Upper lobe of left lung (tissue), 6 donors: ENCODE data around the gene SULT1A1. TPM values are rescaled to one million over a fixed set of nuclear protein-coding genes. Genes with fewer than 3 reads are reported as not detected.
A peak's percentile ranks its signal among the peaks of the same experiment; 100 is the strongest.
"Not testable (repeated sequence)": the region's sequence is repeated elsewhere in the genome, so short reads cannot be mapped to it uniquely, and the experiment has no call there.

Source experiments
- ATAC-seq, 2 donors: fragments of 200-7000 bp; cut with Tn5 transposase; one replicate each; pipeline ENCODE4 v1.9.1; 2022; ENCODE audit warnings: mild to moderate bottlenecking in 2 of 2, moderate library complexity in 2 of 2; ENCODE audit not compliant: low FRiP score in 2 of 2
- DNase-seq, 2 donors: peaks; one replicate each; pipeline ENCODE4 v3.0.0-alpha.2; 2019 to 2020
- H3K27ac ChIP-seq, 4 donors: fragments of 200-600 bp; sonication (generic); one replicate each; pipeline ENCODE4 v1.5.1; 2016 to 2019
- H3K27me3 ChIP-seq, 4 donors: fragments of 200-600 bp; sonication (generic); one replicate each; pipeline ENCODE4 v1.5.1; 2017 to 2019
- H3K36me3 ChIP-seq, 4 donors: fragments of 200-600 bp; sonication (generic); one replicate each; pipeline ENCODE4 v1.5.1; 2016 to 2019
- H3K4me1 ChIP-seq, 4 donors: fragments of 200-600 bp; sonication (generic); one replicate each; pipeline ENCODE4 v1.5.1; 2018 to 2019
- H3K4me3 ChIP-seq, 4 donors: fragments of 200-600 bp; sonication (generic); one replicate each; pipeline ENCODE4 v1.5.1; 2017 to 2019; ENCODE audit warnings: mild to moderate bottlenecking in 2 of 4, moderate library complexity in 1 of 4
- H3K9me3 ChIP-seq, 4 donors: fragments of 200-600 bp; sonication (generic); one replicate each; pipeline ENCODE4 v1.5.1; 2018 to 2019
- EP300 ChIP-seq, 4 donors: sonication (generic); formaldehyde crosslinking; IDR thresholded peaks; one replicate each; pipeline ENCODE4 v1.5.1; 2017; ENCODE audit warnings: antibody characterized with exemption in 4 of 4, control low read depth in 2 of 4
- POLR2A ChIP-seq, 4 donors: fragments of 450-650 bp; IDR thresholded peaks; one replicate each; pipeline ENCODE4 v1.5.1; 2016 to 2017; ENCODE audit warnings: antibody characterized with exemption in 4 of 4, mild to moderate bottlenecking in 2 of 4
- POLR2AphosphoS5 ChIP-seq, 2 donors: sonication (generic); formaldehyde crosslinking; IDR thresholded peaks; one replicate each; pipeline ENCODE4 v1.5.1; 2017; ENCODE audit warnings: antibody characterized with exemption in 2 of 2
- WGBS, 2 donors: methylation state at CpG; one replicate each; pipeline ENCODE4 v1.1.5; 2017 to 2018; 5-methylcytosine and 5-hydroxymethylcytosine counted together
- total RNA-seq, 6 donors: library from RNA; depleted of rRNA in 4 of 6; stranded (reverse); fragments of >200 nt in 4 of 6; gene quantifications; one replicate each; pipeline versions ENCODE4 v1.1.0 to v1.2.1, GENCODE V29; 2016 to 2021
- TF ChIP-seq, protein P1 (sequence below), 6 experiments: fragments of 450-650 bp in 4 of 6; fragments of 200-600 bp in 2 of 6; sonication (generic) in 2 of 6; IDR thresholded peaks; one replicate each; pipeline ENCODE4 v1.5.1; 2016 to 2019; ENCODE audit warnings: antibody characterized with exemption in 6 of 6
- donor health status: DM: no; HTN: no; CAD: no; lungs with moderate emphysema.
- donor health status: DM: no; HTN: yes; CAD: no; lungs with severe emphysema.

The SULT1A1 gene
- total RNA-seq, 6 donors from 2014 or later: 46.0 to 180 (median 124) TPM

- DNase-seq, H3K36me3 ChIP-seq: not testable (repeated sequence)
Measured at GRCh38 chr16:28599377-28600285, 10.2 kb downstream of the SULT1A1 start.

GRCh38 chr16:28597692-28598261 is 12.1 kb downstream of the SULT1A1 start:
- 50 to 56% methylated on average over 8 of the region's 9 CpGs for WGBS, 2 donors
- DNase-seq: peak in 1 of 2 donors; percentile 86

More at GRCh38 chr16:28599377-28600285, 10.2 kb downstream of the SULT1A1 start:
- H3K4me3 ChIP-seq, H3K9me3 ChIP-seq, H3K27ac ChIP-seq, H3K27me3 ChIP-seq: not testable (repeated sequence)
- WGBS, 2 donors: no CpG with 5 or more reads among the region's 17 CpGs
- peak; percentile 56 to 76 for ATAC-seq
- H3K4me1 ChIP-seq: peaks cover 14 to 28% (median 21%) of the 10 kb centered on the region in 4 donors

GRCh38 chr16:28596840-28597691 is 12.8 kb downstream of the SULT1A1 start, which contains the start of gene SULT1A2:
Gene SULT1A2, minus strand, starts transcription at chr16:28597050. Its CDS starts 1,120 bp downstream, at chr16:28595930.
- Histone ChIP-seq H3K4me1 (peaks cover 14 to 28% (median 21%) of the 10 kb centered on the region in 4 donors), H3K36me3 (peaks cover 0 to 15% (median 5%) of the 10 kb centered on the region in 4 donors), H3K4me3 (peak within 1 kb of the TSS in 3 of 4 donors; percentile 28 to 50 (median 43)), H3K27ac (peak within 1 kb of the TSS; percentile 68 to 85 (median 82)), H3K27me3 (no peaks in the 10 kb centered on the region), H3K9me3 (no peaks in the 10 kb centered on the region)
- peak; percentile 82 to 90 for DNase-seq
- TF ChIP-seq EP300 (IDR thresholded peaks at IDR 0.05) (no peak), POLR2AphosphoS5 (IDR thresholded peaks at IDR 0.05) (peak in 1 of 2 donors; percentile 76), POLR2A (IDR thresholded peaks at IDR 0.05) (peak in 1 of 4 donors; percentile 53)
- TF ChIP-seq, protein P1, sequence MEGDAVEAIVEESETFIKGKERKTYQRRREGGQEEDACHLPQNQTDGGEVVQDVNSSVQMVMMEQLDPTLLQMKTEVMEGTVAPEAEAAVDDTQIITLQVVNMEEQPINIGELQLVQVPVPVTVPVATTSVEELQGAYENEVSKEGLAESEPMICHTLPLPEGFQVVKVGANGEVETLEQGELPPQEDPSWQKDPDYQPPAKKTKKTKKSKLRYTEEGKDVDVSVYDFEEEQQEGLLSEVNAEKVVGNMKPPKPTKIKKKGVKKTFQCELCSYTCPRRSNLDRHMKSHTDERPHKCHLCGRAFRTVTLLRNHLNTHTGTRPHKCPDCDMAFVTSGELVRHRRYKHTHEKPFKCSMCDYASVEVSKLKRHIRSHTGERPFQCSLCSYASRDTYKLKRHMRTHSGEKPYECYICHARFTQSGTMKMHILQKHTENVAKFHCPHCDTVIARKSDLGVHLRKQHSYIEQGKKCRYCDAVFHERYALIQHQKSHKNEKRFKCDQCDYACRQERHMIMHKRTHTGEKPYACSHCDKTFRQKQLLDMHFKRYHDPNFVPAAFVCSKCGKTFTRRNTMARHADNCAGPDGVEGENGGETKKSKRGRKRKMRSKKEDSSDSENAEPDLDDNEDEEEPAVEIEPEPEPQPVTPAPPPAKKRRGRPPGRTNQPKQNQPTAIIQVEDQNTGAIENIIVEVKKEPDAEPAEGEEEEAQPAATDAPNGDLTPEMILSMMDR (IDR thresholded peaks at IDR 0.05): no peak
- 30 to 36% methylated on average over 11 of the region's 11 CpGs for WGBS, 2 donors
- ATAC-seq: peak; percentile 59 to 83

More at GRCh38 chr16:28597692-28598261, 12.1 kb downstream of the SULT1A1 start:
- peak in 1 of 2 donors; percentile 54 for ATAC-seq
- Histone ChIP-seq H3K4me3 (no peak overlapping the region), H3K27ac (peak overlapping the region; percentile 68 to 85 (median 82)), H3K4me1 (peaks cover 14 to 28% (median 21%) of the 10 kb centered on the region in 4 donors), H3K27me3 (no peaks in the 10 kb centered on the region), H3K36me3 (peaks cover 0 to 8% (median 2%) of the 10 kb centered on the region in 4 donors), H3K9me3 (no peaks in the 10 kb centered on the region)
- TF ChIP-seq POLR2A (IDR thresholded peaks at IDR 0.05) (peak in 1 of 4 donors; percentile 15), EP300 (IDR thresholded peaks at IDR 0.05) (no peak), POLR2AphosphoS5 (IDR thresholded peaks at IDR 0.05) (no peak)
- TF ChIP-seq, protein P1 (IDR thresholded peaks at IDR 0.05): peak in 3 of 6 experiments; percentile 32 to 45 (median 43)

DNA sequence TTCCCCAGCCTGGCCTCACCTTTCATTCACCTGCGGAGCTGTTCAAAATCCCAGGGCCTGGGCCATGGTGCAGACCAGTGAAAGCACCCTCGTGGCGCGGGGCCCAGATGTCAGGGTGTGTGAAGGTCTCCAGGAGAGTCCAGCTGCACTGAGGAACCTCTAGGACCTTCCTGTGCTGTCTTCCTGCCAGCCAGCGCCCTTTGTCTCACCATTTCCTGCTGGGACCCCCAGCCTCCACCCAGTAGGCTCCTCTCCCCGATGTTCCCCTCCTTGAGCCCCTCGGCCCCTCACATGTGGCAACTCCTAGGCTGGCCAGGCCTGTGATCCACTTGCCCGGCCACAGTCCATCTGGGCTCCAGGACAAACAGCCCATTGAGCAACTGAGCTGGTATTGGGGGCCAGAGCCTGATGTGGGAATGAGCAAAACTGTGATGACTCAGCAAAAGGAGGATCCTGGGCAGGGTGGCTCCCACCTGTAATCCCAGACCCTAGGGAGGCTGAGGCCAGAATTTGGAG is 13.7 kb downstream of the SULT1A1 start:
- no peak for TF ChIP-seq POLR2AphosphoS5 (IDR thresholded peaks at IDR 0.05)
- TF ChIP-seq, protein P1 (IDR thresholded peaks at IDR 0.05): no peak
- TF ChIP-seq POLR2A (IDR thresholded peaks at IDR 0.05): no peak
- no peak for TF ChIP-seq EP300 (IDR thresholded peaks at IDR 0.05)
- WGBS, 2 donors: 48% methylated on average over 4 to 8 of the region's 8 CpGs
- ATAC-seq (no peak), DNase-seq (peak; percentile 50)
- Histone ChIP-seq H3K9me3 (no peaks in the 10 kb centered on the region), H3K36me3 (peaks cover 0 to 24% (median 13%) of the 10 kb centered on the region in 4 donors), H3K27ac (peak overlapping the region; percentile 68 to 85 (median 82)), H3K4me1 (peaks cover 14 to 28% (median 21%) of the 10 kb centered on the region in 4 donors), H3K27me3 (no peaks in the 10 kb centered on the region), H3K4me3 (peak overlapping the region in 3 of 4 donors; percentile 28 to 50 (median 43))

GRCh38 chr16:28595451-28595850 is 14.4 kb downstream of the SULT1A1 start:
- peaks cover 14 to 28% (median 21%) of the 10 kb centered on the region in 4 donors for H3K4me1 ChIP-seq
- not testable (repeated sequence) for ATAC-seq, H3K27me3 ChIP-seq, DNase-seq, H3K9me3 ChIP-seq, H3K4me3 ChIP-seq
- 92 to 97% methylated on average over 4 to 5 of the region's 6 CpGs for WGBS, 2 donors
- peak overlapping the region in 3 of 4 donors; percentile 35 to 82 (median 38) for H3K27ac ChIP-seq
- H3K36me3 ChIP-seq: peaks cover 2 to 31% (median 20%) of the 10 kb centered on the region in 4 donors
